Activated CD4-positive, CD25-positive, alpha-beta regulatory T cell (primary cell): ENCODE results near the gene ARRB2.
"Not testable (repeated sequence)": the region's sequence is repeated elsewhere in the genome, so short reads cannot be mapped to it uniquely, and the experiment has no call there.

Source experiments
- DNase-seq, 4 experiments: peaks; one replicate each; lab custom pipeline; 2025; lab: John Stamatoyannopoulos, UW

ARRB2 gene

DNA sequence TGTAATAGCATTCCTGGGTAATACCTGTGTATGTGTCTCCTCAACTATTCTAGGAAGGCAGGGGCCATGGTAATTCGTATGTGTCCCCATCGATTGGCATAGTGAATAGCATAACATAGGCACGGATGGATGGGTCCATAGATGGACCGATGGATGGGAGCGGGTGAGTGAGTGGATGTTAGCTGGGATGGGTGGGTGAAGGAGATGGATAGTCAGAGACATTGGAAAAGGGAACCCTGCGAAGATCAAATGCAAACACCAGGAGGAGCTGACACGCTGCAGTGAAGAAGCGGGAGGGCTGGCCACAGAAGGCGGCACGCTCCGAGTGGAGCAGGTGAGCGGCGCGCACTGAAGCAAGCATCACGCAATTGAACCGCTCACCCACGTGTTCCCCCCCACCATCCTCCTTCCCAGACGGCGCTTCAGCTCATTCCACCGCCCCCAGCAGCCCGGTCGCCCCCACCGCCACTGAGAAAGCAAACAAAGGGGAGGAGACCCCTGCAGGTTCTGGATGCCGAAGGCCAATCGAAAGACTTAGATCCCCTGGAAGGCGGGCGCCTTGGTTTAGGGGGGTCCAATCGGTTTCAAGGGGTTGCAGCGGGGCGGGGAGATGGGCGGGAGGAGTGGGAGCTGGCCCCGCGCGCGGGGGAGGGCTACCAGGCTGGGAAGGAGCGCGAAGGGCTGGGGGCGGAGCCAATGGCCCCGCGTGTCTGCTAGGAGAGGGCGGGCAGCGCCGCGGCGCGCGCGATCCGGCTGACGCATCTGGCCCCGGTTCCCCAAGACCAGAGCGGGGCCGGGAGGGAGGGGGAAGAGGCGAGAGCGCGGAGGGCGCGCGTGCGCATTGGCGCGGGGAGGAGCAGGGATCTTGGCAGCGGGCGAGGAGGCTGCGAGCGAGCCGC is at the start of gene ARRB2:
ARRB2 (plus strand) TSS at position 839 of the 899 bp plus-strand sequence. CDS start 90 bp downstream, outside the sequence.
- peak; percentile 94 to 98 (median 96) for DNase-seq

DNA sequence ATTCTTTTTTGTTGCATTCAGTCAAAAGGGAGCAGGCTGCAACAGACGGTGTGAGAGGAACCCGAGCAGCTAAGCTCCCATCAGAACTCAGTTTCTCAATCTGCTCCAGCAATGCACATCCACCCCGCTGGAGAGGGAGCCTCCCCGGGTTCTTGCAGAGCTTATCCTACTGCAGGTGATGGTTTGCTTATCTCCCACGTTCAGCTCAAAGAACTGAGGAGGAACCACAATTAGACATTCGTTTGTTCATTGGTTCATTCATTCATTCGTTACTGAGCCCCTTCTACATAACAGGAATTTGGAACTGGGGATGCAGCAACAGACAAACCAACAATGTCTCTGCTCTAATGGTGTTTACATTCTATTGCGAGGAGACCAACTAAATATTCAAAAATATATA is 46.7 kb upstream of the ARRB2 start:
- DNase-seq, result no peak

DNA sequence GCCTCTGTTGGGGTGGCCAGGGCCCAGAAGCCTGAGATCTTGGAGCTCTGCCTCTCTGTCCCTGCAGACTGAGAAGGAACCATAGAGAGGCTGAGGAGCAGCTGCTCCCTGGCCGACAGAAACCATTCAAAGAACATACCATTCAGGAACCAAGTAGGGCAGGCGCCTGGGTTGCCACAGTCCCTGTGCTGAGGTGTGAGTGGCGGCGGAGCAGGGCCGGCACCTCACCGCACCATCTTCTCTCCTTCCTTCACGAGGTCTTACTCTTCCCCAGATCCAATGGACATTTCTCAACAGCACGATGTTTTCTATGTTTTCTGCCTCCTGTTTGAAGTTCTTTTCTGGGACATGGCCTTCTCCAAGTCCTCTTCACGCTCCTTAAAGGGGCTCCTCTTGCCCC is 46.2 kb upstream of the ARRB2 start:
- no peak for DNase-seq

DNA sequence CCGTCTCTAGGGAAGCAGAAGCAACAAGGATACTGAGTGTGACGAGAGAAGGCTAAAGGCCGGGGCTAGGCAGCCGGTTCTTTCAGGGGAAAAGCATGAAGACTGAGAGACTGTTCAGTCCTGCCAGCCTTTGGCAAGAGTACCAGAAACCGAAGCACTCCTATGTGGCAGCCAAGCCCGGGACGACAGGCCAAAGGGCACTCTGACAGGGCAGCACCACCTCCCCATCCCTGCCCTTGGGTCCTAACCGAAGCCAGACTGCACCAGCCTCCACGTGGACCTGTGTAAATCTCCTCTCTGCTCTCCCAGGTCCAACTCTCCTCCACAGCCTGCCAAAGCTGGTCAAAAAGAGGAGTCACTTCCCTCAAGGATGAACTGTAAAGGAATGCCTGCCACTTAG is 45.4 kb upstream of the ARRB2 start:
- no peak for DNase-seq

DNA sequence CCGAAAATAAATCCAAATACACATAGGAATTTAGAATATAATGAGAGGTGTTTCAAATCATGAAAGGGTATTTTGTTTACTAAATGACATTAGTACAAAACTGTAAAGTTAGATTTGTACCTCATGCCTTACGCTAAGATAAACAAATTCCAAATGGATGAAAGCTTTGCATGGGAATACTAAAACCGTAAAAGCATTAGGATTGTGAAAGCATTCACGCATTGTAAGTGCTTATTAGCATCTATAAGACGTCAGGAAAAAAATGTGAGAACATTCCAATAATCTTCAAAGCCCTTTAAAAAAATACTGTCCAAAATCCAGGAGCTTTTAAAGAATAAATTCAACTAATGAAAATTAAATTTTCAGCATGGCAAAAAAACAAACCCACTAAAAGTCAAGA is 44.1 kb upstream of the ARRB2 start:
- no peak for DNase-seq

DNA sequence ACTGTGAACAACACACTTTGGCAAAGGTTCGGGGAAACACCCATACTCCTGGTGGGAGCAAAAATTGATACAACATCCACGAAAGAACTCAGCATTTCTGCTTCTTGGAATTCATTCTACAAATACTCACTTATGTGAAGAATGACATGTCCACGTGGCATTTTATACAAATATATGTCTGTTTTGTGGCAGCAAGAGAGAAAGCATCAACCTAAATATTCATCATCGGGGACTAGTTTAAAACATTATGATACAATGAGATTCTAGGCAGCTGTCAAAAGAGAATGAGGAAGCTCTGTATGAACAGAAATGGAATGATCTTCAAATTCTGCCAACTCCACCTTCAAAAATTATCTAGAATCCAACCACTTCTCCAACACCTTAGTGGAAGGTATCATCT is 43.3 kb upstream of the ARRB2 start:
- no peak for DNase-seq

DNA sequence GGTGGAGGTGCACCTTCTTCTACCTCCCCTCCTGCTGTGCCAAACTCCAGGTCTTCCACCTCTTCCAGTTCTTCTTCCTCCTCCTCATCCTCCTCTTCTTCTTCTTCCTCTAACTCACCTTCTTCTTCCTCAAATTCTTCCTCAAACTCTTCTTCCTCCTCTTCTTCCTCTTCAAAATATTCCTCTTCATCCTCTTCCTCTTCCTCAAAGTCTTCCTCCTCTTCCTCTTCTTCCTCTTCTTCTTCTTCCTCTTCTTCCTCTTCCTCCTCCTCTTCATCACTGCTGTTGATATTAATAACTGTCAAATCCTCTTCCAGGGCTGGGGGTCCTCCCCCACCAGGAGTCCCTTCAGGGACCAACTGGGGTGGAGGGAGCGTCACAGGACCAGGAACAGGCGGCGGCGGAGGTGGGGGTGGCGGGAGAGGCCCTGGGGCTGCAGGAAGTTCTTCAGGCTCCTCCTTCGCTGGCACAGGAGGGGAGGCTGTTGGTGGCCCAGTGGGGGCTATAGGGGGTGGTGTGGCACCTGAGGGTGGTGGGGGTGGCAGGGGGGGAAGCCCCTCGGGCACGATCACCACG is 38.3 kb upstream of the ARRB2 start:
- DNase-seq, result no peak

DNA sequence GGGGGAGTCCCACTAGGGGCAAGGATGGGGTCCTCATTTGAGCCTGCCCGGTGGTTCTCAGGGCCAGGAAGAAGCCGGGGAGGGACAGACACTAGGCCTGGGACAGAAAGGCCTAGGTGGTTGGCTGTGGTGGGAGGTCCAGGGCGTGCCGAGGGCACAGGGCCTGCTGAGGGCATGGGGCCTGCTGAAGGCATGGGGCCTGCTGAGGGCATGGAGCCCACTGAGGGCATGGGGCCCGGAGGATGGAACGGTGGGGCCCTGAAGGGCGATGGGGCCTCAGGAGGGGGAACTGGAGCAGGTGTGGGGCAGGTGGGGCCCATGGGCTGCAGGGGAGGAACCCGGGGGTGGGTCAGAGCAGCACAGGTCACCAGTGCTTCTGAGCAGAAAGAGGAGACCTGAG is 37.7 kb upstream of the ARRB2 start:
- no peak for DNase-seq

DNA sequence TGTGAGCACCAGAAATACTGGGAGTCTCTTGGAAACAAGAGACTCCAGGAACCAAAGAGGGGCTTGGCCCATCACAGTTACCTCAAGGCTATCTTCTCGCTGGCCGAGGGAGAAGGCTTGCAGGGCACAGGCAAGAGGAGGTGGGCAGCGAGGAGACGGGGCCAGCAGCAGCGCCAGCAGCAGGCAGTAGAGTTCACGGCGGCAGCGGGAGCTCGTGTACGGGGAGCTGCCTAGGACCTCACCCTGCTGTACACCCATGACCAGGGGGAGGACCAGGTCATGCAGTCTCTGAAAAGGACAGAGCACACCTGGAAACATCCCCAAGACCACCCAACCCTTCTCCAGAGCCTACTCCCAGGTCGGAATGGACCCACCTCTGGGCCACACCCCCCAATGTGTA is 37.3 kb upstream of the ARRB2 start:
- DNase-seq, result no peak

DNA sequence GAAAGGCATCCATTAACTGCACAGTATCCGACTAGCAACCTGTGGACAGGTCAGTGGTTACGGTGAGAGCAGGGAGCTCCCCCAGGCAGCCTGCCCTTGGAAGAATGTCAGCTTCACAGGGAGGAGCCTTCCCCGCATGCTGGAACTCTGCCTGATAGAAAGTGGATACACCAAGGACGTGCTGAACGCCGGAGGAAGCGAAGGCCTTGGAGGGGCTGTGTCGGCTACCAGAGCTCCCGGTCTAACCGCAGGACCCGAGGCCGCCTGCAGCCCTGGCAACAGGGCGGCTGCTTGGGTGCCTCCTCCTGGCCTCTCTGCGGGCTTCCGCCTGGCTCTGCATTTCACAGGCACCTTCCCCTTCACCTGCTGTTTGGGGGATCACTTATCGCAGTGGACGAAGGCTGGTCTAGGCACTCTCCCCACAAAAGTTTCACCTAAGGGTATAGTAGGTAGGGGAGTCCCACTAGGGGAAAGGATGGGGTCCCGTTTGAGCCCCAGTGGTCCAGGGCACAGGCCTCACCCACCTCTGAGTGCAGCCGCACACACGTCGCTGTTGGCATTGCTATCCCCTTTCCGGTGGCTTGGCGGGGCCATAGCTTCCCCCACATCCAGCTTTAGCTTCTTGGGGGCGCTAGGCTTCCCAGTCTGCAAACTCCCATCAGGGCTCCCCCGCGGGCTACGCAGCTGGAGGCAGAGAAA is 36.3 kb upstream of the ARRB2 start:
- no peak for DNase-seq

DNA sequence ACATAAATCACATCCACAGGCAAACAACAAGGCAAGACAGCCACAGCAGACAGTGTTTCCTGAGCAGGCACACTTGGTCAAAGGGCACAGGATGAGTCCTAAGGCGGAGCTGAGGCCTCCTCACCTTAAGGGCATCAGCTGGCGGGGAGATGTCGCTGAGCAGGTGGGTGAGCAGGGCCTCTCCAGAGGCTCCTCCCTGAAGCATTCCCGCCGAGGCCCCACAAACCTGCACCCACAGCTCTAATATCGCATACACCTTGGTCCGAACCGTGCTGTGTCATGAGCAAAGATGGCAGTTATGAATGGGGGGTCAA is 35.8 kb upstream of the ARRB2 start:
- DNase-seq, result no peak

DNA sequence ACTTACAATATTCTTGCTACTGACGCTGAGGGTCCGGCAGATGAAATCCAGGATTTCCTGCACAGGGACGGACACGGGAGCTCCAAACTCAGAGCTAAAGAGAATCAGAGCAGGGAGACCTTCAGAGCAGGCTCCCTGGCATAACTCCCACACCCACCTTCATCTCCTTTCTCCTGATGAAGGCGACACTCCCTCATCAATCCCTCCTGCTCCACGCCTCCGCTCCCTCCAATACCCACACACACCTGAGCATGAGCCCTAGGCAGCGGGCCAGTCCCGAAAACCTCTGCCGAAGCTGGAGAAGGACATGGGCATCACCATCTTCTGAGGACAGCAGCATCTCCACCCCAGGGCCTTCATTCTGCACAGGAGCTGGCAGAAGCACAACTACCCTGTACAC is 34.6 kb upstream of the ARRB2 start:
- no peak for DNase-seq

DNA sequence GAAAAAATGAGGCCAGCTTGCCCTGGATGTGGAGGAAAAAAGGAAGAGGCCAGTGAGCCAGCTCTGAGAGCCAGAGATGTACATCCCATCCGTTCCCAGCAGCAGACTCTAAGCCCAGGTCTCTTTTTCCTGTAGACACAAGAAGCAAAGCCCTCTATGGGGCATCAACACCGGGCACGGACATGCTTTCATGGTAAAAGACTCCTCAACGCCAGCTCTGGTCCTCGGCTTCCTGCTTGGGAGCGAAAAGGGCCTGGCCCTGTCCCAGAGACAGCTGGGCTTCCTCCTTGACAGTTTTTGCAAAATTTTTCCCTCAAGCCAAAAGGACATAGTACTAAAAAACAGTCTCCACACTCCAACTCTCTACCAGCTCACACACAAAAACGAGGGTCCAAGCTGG is 33.6 kb upstream of the ARRB2 start:
- no peak for DNase-seq

DNA sequence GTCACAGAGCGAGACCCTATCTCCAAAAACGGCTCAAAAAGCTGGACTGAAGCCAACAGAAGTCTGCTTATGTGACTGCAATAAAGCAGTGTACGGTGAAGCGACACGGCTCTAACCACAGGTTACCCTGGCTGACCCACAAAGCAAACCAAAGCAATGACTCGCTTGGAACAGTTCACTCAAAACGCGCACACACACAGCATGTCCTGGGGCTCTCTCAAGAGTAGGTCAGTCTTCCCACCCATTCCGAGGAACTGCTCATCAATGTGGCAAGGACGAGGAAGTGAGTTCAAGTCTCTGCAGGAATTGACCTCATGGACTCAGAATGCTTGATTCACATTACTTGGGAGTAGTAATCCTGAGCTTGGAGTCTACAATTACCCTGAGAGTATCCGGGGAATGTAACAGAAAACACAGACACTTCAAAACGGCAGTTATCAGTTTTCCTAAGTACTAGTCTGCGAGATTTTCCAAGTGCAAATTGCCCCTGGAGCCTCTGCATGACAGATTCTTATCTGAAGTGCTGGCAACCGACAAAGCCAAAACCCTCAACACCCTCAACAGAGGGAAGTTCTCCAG is 31.9 kb upstream of the ARRB2 start:
- no peak for DNase-seq

DNA sequence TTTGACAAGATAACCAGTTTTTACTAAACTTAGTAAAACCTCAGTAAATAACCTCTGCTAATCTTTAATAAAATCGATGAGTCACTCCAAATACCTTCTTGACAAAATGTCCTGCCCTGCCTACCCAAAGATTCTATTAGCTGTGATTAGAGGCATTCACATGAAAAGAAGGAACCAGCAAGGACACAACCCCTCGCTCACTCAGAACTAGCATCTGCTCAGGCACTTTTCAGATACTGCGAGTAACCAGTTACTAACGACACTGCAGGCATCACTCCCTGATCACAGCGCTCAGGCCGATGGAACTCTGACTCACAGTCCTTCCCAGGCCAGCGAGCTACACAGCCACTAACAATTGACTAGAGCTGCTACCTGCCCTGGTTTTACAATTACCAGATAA is 30.8 kb upstream of the ARRB2 start:
- DNase-seq, result no peak

DNA sequence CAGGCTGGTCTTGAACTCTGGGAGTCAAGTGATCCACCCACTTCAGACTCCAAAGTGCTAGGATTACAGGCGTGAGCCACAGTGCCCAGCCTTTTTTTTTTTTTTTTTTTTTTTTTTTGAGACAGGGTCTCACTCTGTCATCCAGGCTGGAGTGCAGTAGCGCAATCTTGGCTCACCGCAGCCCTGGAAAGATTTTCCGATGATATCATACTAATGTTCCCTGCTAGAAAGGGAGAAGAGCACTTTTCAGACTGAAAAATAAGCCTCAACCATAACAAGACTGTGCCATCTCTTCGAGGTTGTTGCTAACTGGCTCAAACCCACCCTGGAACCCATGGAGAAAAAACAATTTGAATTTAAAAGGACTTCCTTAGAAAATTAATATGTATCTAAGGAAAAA is 26.7 kb upstream of the ARRB2 start:
- not testable (repeated sequence) for DNase-seq

DNA sequence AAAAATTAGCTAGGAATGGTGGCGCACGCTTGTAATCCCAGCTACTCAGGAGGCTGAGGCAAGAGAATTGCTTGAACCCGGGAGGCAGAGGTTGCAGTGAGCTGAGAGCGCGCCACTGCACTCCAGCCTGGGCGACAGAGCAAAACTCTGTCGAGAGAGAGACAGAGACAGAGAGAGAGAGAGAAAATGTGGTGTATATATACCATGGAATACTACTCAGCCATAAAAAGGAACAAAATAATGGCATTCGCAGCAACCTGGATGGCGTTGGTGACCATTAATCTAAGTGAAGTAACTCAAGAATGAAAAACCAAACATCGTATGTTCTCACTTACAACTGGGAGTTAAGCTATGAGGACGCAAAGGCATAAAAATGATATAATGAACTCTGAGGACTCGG is 20.6 kb upstream of the ARRB2 start:
- not testable (repeated sequence) for DNase-seq

DNA sequence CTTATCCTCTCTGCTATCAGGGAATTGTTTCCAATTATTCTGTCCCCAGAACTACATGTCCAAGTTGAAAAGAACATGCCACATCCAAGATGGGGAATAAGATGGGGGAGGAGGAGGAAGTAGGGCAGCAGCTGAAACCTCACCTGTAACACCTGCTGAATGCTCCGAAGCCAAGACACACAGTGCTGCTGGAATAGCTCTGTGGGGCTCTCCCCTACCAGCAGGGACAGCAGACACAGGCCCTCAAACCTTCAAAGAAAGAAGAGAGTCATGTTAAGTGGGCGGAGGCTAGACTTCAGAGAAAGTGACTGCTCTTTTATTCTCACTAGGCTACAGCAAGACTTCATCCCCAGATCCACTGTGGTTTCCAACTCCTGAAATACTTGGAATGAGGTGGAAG is 19.7 kb upstream of the ARRB2 start:
- DNase-seq, result no peak

DNA sequence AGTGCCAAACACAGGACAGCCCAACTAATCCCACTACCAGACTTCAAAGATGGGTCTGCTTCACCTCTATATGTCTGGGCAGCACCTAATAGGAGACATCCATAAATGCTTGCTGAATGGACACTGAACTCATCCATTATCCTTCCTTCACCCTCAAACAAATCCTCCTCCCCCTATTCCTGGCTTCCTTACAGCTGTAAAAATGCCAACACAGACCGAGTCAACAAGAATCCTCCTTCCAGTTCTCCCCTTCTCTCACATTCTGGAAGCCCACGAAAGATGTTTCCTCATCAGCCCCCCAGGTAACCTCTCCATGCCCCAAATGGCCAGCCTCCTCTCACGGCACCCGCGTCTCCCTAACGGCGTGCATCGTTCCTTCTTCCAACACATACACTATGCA is 18.7 kb upstream of the ARRB2 start:
- DNase-seq, result no peak

DNA sequence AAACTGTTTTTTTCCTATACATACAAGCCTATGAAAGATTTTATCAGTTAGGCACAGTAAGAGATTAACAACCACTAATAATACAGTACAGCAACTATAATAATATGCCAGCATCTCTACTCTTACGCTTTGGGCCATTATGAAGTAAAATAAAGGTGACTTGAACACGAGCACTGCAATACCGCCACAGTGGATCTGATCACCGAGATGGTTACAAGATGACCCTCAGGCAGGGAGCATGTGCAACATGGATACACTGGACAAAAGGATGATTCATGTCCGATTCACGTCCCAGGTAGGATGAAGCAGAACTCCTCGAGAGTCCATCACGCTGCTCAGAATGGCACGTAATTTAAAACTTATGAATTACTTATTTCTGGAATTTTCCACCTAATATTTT is 17.0 kb upstream of the ARRB2 start:
- DNase-seq, result no peak

DNA sequence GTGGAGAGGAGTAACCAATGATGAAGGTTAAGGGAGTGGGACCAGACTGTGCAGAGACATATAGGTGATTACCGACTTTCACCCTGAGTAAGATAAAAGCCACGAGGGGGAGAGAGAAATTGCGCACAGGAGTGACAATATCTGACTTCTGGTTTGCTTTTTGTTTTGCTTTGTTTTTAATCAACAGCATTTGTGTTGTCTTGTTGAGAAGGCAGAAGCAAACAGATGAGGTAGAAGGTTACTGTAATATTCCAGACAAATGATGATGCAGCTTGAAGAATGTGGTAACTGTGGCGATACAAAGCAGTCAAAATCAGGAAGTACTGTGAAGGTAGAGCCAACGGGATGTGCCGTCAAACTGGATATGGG is 14.0 kb upstream of the ARRB2 start:
- no peak for DNase-seq

DNA sequence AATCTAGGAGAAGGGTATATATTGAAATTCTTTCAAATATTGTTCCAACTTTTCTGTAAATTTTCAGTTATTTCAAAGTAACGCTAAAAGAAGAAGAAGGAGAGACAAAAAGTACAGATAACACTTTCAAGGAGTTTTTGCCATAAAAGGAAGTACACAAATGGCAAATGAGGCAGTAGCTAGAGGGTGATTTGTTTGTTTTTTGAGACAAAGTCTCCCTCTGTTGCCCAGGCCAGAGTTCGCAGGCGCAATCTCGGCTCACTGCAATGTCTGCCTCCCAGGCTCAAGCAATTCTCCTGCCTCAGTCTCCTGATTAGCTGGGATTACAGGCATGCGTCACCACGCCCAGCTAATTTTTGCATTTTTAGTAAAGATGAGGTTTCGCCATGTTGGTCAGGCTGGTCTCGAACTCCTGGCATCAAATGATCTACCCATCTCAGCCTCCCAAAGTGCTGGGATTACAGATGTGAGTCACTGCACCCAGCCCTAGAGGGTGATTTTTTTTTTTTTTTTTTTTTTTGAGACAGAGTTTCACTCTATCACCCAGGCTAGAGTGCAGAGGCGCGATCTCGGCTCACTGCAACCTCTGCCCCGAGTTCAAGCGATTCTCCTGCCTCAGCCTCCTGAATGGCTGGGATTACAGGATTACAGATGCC is 10.9 kb upstream of the ARRB2 start:
- not testable (repeated sequence) for DNase-seq
